Osteoblast (primary cell): ENCODE data around the gene PBX1. TPM values are rescaled to one million over a fixed set of nuclear protein-coding genes. Genes with fewer than 3 reads are reported as not detected.

Experiments
- DNase-seq: peaks from one replicate; pipeline ENCODE4 v3.0.0; 2011; ENCODE audit warnings: low spot score, mixed read lengths; ENCODE audit not compliant: insufficient read length; ENCODE audit errors: missing footprints
- H2AFZ ChIP-seq: 2 replicates; pipeline ENCODE4 v1.6.0; 2011; ENCODE audit warnings: mild to moderate bottlenecking, low read length
- H3K27ac ChIP-seq: 2 replicates; pipeline ENCODE4 v1.5.1; 2011; ENCODE audit warnings: mild to moderate bottlenecking, low read depth, low read length, moderate library complexity
- H3K27me3 ChIP-seq: 2 replicates; pipeline ENCODE4 v1.6.0; 2012; ENCODE audit warnings: mild to moderate bottlenecking, control low read depth, inconsistent platforms, low read length, moderate library complexity; ENCODE audit not compliant: insufficient read depth
- H3K36me3 ChIP-seq: 2 replicates; pipeline ENCODE4 v1.5.1; 2011; ENCODE audit warnings: mild to moderate bottlenecking, low read length, control low read depth, moderate library complexity; ENCODE audit not compliant: insufficient read depth
- H3K4me1 ChIP-seq: 2 replicates; pipeline ENCODE4 v1.5.1; 2011; ENCODE audit warnings: mild to moderate bottlenecking, low read length, control low read depth, moderate library complexity; ENCODE audit not compliant: insufficient read depth
- H3K4me2 ChIP-seq: 2 replicates; pipeline ENCODE4 v1.6.0; 2011; ENCODE audit warnings: mild to moderate bottlenecking, low read length; ENCODE audit not compliant: insufficient read depth
- H3K4me3 ChIP-seq: fragments of 200-600 bp; sonication (generic); 3 replicates; pipeline ENCODE4 v1.5.1; 2012; ENCODE audit warnings: mild to moderate bottlenecking, low read length, inconsistent platforms; ENCODE audit not compliant: insufficient read depth
- H3K79me2 ChIP-seq: 2 replicates; pipeline ENCODE4 v1.6.0; 2012; ENCODE audit warnings: mild to moderate bottlenecking, low read length, control low read depth, inconsistent platforms; ENCODE audit not compliant: insufficient read depth
- H3K9me3 ChIP-seq: 2 replicates; pipeline ENCODE4 v1.5.1; 2011; ENCODE audit warnings: low read depth, low read length, control low read depth
- H4K20me1 ChIP-seq: 2 replicates; pipeline ENCODE4 v1.6.0; 2012; ENCODE audit warnings: mild to moderate bottlenecking, low read length, control low read depth; ENCODE audit not compliant: insufficient read depth
- CTCF ChIP-seq: IDR thresholded peaks from 2 replicates; pipeline ENCODE4 v1.5.1; 2011; ENCODE audit warnings: mild to moderate bottlenecking, low read depth, low read length, moderate library complexity; ENCODE audit errors: extremely low read depth
- total RNA-seq: library from RNA; depleted of rRNA; stranded (reverse); fragments of >200 nt; gene quantifications from 2 replicates; pipeline ENCODE4 v1.2.3, GENCODE V29; 2012

The PBX1 gene
- total RNA-seq, 1 donor, result 10.1 TPM

DNA sequence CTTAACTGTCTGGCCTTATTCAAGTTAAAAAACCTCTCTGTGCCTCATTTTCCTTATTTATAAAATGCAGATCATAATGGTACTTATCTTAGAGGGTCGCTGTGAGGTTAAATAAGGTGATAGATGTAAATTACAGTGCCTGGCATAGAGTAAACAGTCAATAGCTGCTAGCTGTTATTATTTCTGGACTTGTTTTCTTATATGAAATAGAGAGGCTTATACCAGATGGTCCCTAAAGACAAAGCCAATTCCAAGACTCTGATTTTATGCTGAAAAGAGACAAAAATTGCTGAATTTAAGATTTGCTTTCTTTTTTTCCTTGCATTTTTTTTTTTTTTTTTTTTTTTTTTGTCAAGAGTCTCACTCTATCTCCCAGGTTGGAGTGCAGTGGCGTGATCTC lies 10.3 kb downstream of the PBX1 start:
- no peak for TF ChIP-seq CTCF
- no peak overlapping the region for H3K4me2 ChIP-seq
- H3K79me2 ChIP-seq, result no peaks in the 10 kb centered on the region
- H2AFZ ChIP-seq, result no peak overlapping the region
- no peaks in the 10 kb centered on the region for H3K9me3 ChIP-seq
- H4K20me1 ChIP-seq, result no peaks in the 10 kb centered on the region
- no peak for DNase-seq
- no peak overlapping the region for H3K27ac ChIP-seq
- no peak overlapping the region for H3K4me3 ChIP-seq
- H3K4me1 ChIP-seq, result no peaks in the 10 kb centered on the region
- no peaks in the 10 kb centered on the region for H3K27me3 ChIP-seq
- no peaks in the 10 kb centered on the region for H3K36me3 ChIP-seq

DNA sequence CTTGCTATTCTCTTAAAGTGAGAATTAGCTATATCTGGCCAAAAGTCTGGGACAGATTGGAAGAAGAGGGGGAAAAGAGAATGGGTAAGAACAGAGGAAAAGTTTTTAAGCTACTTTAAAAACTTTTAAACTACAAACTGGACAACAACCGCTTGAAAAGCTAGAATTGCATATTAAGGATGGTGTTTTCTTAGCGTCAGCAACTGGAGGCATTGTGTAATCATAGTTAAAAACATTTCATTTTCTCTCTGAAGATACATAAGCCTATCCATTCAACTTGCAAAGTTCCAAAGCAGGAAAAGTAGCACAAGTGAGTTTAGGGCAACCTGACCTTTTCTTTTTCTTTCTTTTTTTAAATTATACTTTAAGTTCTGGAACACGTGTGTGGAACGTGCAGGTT lies 10.9 kb downstream of the PBX1 start:
- Histone ChIP-seq H3K4me2 (no peak overlapping the region), H3K27me3 (no peaks in the 10 kb centered on the region), H3K36me3 (no peaks in the 10 kb centered on the region), H2AFZ (no peak overlapping the region), H3K9me3 (no peaks in the 10 kb centered on the region), H3K4me3 (no peak overlapping the region), H3K4me1 (no peaks in the 10 kb centered on the region), H3K79me2 (no peaks in the 10 kb centered on the region), H4K20me1 (no peaks in the 10 kb centered on the region), H3K27ac (no peak overlapping the region)
- DNase-seq, result no peak
- no peak for TF ChIP-seq CTCF

GRCh38 chr1:164571333-164571732 lies 12.3 kb downstream of the PBX1 start:
- Histone ChIP-seq H3K9me3 (no peaks in the 10 kb centered on the region), H3K79me2 (no peaks in the 10 kb centered on the region), H2AFZ (no peak overlapping the region), H3K27me3 (no peaks in the 10 kb centered on the region), H3K36me3 (no peaks in the 10 kb centered on the region), H3K4me3 (no peak overlapping the region), H3K4me1 (no peaks in the 10 kb centered on the region), H3K27ac (no peak overlapping the region), H3K4me2 (no peak overlapping the region), H4K20me1 (no peaks in the 10 kb centered on the region)
- DNase-seq, result no peak
- TF ChIP-seq CTCF, result no peak

GRCh38 chr1:164575356-164575886 lies 16.4 kb downstream of the PBX1 start:
- H3K4me2 ChIP-seq, result no peak overlapping the region
- TF ChIP-seq CTCF, result no peak

More at GRCh38 chr1:164575356-164575886, 16.4 kb downstream of the PBX1 start:
- no peaks in the 10 kb centered on the region for H3K4me1 ChIP-seq
- no peak overlapping the region for H3K4me3 ChIP-seq
- no peak for DNase-seq
- no peaks in the 10 kb centered on the region for H3K27me3 ChIP-seq
- H4K20me1 ChIP-seq, result no peaks in the 10 kb centered on the region
- no peaks in the 10 kb centered on the region for H3K36me3 ChIP-seq
- H3K79me2 ChIP-seq, result no peaks in the 10 kb centered on the region
- no peaks in the 10 kb centered on the region for H3K9me3 ChIP-seq
- no peak overlapping the region for H3K27ac ChIP-seq
- H2AFZ ChIP-seq, result no peak overlapping the region
